Stomach (tissue), 9 donors: ENCODE results near the gene EXOC1. TPM values are rescaled to one million over a fixed set of nuclear protein-coding genes. Genes with fewer than 3 reads are reported as not detected.

ENCODE experiments used
- DNase-seq, 2 donors: peaks; one replicate each; pipeline versions ENCODE4 v3.0.0 to v3.0.0-alpha.2; 2013 to 2019
- H3K27ac ChIP-seq, 5 donors: fragments of 200-600 bp in 4 of 5; sonication (generic) in 4 of 5; one replicate each; pipeline ENCODE4 v1.5.1; 2013 to 2019; ENCODE audit warnings: mild to moderate bottlenecking in 1 of 5, moderate library complexity in 1 of 5
- H3K27me3 ChIP-seq, 3 donors: fragments of 200-600 bp; sonication (generic); one replicate each; pipeline ENCODE4 v1.5.1; 2017 to 2019; ENCODE audit warnings: mixed run types in 1 of 3
- H3K36me3 ChIP-seq, 4 donors: fragments of 200-600 bp; sonication (generic); 1 replicate in 3 of 4; 2 replicates in 1 of 4; pipeline ENCODE4 v1.5.1; 2016 to 2019
- H3K4me1 ChIP-seq, 4 donors: fragments of 200-600 bp; sonication (generic); one replicate each; pipeline ENCODE4 v1.5.1; 2016 to 2019
- H3K4me3 ChIP-seq, 4 donors: fragments of 200-600 bp; sonication (generic) in 3 of 4; one replicate each; pipeline ENCODE4 v1.5.1; 2016 to 2019; ENCODE audit warnings: mild to moderate bottlenecking in 1 of 4
- H3K9me3 ChIP-seq, 4 donors: fragments of 200-600 bp; sonication (generic); one replicate each; pipeline ENCODE4 v1.5.1; 2016 to 2019
- EP300 ChIP-seq: sonication (generic); formaldehyde crosslinking; IDR thresholded peaks from one replicate; pipeline ENCODE4 v1.6.1; 2017; ENCODE audit warnings: antibody characterized with exemption
- POLR2A ChIP-seq, 4 donors: fragments of 450-650 bp; IDR thresholded peaks; one replicate each; pipeline ENCODE4 v1.6.1; 2016; ENCODE audit warnings: antibody characterized with exemption in 4 of 4, control low read depth in 2 of 4, mild to moderate bottlenecking in 1 of 4, moderate library complexity in 1 of 4
- POLR2AphosphoS5 ChIP-seq, 3 donors: sonication (generic); formaldehyde crosslinking; IDR thresholded peaks; one replicate each; pipeline ENCODE4 v1.6.1; 2016; ENCODE audit warnings: antibody characterized with exemption in 3 of 3
- WGBS, 5 donors: extraction: QIAGEN DNeasy Blood & Tissue Kit in 3 of 5; methylation state at CpG; one replicate each; pipeline versions ENCODE4 v1.1.5 to v1.1.7; 2013 to 2018; 5-methylcytosine and 5-hydroxymethylcytosine counted together
- intact Hi-C: fragments of 100-400 bp; cut with DNase I; formaldehyde crosslinking; loops from one replicate; pipeline ENCODE4 v1.15.1; 2023; ENCODE audit warnings: low total_unique reads
- polyA plus RNA-seq, 3 donors: library from polyadenylated mRNA; stranded (reverse); fragments of 200-250 nt; gene quantifications; one replicate each; pipeline ENCODE4 v1.2.3, GENCODE V29; 2013
- total RNA-seq, 5 donors: library from RNA; depleted of rRNA; stranded (reverse); fragments of >200 nt; gene quantifications; one replicate each; pipeline versions ENCODE4 v1.1.0 to v1.2.3, GENCODE V29; 2014 to 2016
- TF ChIP-seq, protein P1 (sequence below), 7 experiments: fragments of 450-650 bp in 4 of 7; fragments of 200-600 bp in 3 of 7; sonication (generic) in 3 of 7; IDR thresholded peaks; one replicate each; pipeline ENCODE4 v1.5.1; 2016 to 2019; ENCODE audit warnings: antibody characterized with exemption in 7 of 7, control low read depth in 2 of 7, mild to moderate bottlenecking in 1 of 7
- donor health status: healthy with polysubstance abuse.
- donor health status: Bipolar disorder and iron deficiency.
- donor health status: healthy.

The EXOC1 gene
- total and polyA plus RNA-seq, 8 donors = 10.1 to 174 (median 26.2) TPM

DNA sequence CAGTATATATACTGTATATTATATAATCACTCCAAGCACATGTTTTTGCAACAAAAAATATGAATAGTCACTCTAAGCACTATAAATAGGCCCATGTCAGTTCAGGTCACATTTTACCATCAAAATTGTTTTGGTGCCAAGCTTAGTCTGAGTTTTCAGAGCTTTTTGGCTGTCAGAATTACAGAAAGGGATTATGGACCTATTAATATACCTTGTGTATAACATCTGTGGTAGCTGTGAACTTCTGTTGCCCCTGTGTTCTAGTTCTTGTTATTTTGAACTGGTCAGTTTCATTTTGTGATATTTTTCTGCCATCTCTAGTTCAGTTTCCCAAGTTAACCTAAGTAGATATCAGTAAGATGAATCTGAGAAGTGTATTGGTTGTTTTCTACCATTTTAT lies 22.9 kb downstream of the EXOC1 start:
- TF ChIP-seq POLR2AphosphoS5 (IDR thresholded peaks at IDR 0.05) (peak in 1 of 3 donors; percentile 42), POLR2A (IDR thresholded peaks at IDR 0.05) (no peak)
- TF ChIP-seq, protein P1, sequence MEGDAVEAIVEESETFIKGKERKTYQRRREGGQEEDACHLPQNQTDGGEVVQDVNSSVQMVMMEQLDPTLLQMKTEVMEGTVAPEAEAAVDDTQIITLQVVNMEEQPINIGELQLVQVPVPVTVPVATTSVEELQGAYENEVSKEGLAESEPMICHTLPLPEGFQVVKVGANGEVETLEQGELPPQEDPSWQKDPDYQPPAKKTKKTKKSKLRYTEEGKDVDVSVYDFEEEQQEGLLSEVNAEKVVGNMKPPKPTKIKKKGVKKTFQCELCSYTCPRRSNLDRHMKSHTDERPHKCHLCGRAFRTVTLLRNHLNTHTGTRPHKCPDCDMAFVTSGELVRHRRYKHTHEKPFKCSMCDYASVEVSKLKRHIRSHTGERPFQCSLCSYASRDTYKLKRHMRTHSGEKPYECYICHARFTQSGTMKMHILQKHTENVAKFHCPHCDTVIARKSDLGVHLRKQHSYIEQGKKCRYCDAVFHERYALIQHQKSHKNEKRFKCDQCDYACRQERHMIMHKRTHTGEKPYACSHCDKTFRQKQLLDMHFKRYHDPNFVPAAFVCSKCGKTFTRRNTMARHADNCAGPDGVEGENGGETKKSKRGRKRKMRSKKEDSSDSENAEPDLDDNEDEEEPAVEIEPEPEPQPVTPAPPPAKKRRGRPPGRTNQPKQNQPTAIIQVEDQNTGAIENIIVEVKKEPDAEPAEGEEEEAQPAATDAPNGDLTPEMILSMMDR (IDR thresholded peaks at IDR 0.05) = no peak
- DNase-seq = no peak
- no peaks in the 10 kb centered on the region for H3K27me3 ChIP-seq
- no peaks in the 10 kb centered on the region for H3K9me3 ChIP-seq
- H3K36me3 ChIP-seq = peaks cover 20 to 73% (median 65%) of the 10 kb centered on the region in 4 donors
- intact Hi-C loops = no loop called here
- H3K4me3 ChIP-seq = no peak overlapping the region
- H3K4me1 ChIP-seq = no peaks in the 10 kb centered on the region
- H3K27ac ChIP-seq = no peak overlapping the region

DNA sequence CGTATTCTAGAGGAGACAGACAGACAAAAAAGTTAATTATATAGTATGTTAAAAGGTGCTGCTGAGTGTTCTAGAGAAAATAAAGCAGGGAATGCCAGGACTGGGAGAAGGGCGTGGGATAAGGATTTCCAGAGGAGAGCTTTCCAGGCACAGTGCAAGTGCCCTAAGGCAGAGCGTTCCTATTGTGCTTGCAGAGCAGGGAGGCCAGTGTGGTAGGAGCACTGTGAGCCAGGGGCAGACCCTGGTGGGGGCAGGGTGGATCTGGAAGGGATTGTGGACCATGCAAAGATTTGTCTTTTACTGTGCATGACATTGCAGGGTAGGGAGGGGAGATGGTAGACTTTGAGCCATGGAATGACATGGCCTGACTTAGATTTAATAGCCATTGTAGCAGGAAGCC lies 25.8 kb downstream of the EXOC1 start:
- intact Hi-C loops = no loop called here
- no peak for DNase-seq
- no peak for TF ChIP-seq EP300
- no peak for TF ChIP-seq POLR2A (IDR thresholded peaks at IDR 0.05)
- no peak for TF ChIP-seq POLR2AphosphoS5 (IDR thresholded peaks at IDR 0.05)
- TF ChIP-seq, protein P1 (IDR thresholded peaks at IDR 0.05) = no peak
- H3K27ac ChIP-seq = no peak overlapping the region
- no peaks in the 10 kb centered on the region for H3K27me3 ChIP-seq
- no peak overlapping the region for H3K4me3 ChIP-seq
- WGBS, 5 donors = 95 to 97% (median 96%) methylated on average over 3 of the region's 3 CpGs
- H3K4me1 ChIP-seq = no peaks in the 10 kb centered on the region
- H3K36me3 ChIP-seq = peaks cover 23 to 75% (median 65%) of the 10 kb centered on the region in 4 donors
- H3K9me3 ChIP-seq = no peaks in the 10 kb centered on the region

DNA sequence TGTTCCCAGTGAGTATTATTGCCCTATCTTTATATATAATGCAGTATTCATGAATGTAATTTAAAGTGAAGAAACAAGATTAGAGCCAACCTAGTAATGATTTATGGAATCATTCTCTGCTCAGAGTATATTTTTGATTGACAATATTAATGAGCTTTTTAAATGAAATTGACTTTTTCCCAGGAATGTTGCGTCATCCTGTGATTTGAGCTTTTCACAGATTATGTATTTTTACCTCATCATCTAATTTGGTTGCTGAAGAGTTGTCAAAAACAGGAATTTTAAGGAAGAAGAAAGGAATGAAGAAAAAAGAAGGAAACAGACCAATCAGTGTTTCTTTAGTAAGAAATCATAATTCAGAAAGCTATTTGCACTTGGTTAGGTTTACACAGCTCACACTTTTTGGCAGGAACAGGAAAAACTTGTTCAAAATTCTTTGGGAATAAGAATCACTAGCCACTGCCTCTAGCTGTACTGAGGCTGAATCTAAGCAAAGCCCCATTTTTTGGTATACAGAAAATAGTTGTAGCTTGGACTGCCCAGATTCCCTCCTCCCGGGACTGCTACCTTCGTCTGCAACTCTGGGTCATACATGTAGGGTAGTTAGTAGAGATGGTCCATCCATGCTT lies 27.3 kb downstream of the EXOC1 start:
- intact Hi-C loops = no loop called here
- no peaks in the 10 kb centered on the region for H3K4me1 ChIP-seq
- no peak overlapping the region for H3K27ac ChIP-seq
- H3K4me3 ChIP-seq = no peak overlapping the region
- H3K9me3 ChIP-seq = no peaks in the 10 kb centered on the region
- no peak for DNase-seq
- no peaks in the 10 kb centered on the region for H3K27me3 ChIP-seq
- WGBS, 5 donors = 96 to 99% (median 98%) methylated on average over 3 of the region's 3 CpGs
- H3K36me3 ChIP-seq = peaks cover 23 to 74% (median 62%) of the 10 kb centered on the region in 4 donors
- TF ChIP-seq, protein P1 (IDR thresholded peaks at IDR 0.05) = no peak
- TF ChIP-seq EP300 (no peak), POLR2AphosphoS5 (IDR thresholded peaks at IDR 0.05) (no peak), POLR2A (IDR thresholded peaks at IDR 0.05) (no peak)

DNA sequence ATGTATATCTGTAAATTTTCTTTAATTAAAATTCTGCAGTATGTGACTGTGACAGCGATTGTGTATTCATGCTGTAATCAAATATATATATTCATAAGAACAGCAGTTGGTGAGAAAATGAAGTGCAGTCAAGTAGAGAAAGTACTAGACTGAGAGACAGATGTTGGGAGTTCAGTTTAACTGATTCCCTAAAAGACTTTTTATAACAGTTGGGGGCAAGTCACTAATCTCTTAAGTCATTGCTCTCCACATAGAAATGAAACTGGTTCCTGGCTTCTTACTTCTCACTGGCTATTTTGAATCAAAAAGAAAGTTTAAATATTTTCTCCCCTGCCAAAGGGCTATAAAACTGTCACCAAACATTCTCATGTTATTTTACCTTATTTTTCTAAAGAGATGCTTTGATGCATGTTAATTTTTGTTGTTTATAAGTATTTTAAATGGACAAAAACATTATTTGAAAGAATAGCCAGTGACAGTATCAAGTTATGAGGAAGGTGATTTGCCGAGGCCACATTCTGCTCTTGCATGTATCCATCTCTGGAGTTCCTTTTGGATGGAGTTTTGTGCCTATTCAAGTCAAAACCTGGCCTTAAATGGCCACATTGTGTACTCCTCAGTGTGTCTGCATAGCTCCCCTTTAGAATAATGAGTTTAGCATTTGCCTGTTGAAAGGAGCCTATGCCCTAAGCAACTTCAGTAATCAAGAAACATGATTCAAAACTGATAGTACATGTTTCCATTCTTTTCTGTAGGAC lies 30.8 kb downstream of the EXOC1 start:
- Histone ChIP-seq H3K36me3 (peaks cover 9 to 71% (median 56%) of the 10 kb centered on the region in 4 donors), H3K9me3 (no peaks in the 10 kb centered on the region), H3K4me3 (no peak overlapping the region), H3K4me1 (no peaks in the 10 kb centered on the region), H3K27ac (no peak overlapping the region), H3K27me3 (no peaks in the 10 kb centered on the region)
- intact Hi-C loops = no loop called here
- WGBS, 5 donors = 82 to 93% (median 88%) methylated on average over 2 of the region's 2 CpGs
- no peak for DNase-seq
- TF ChIP-seq, protein P1 (IDR thresholded peaks at IDR 0.05) = no peak
- TF ChIP-seq EP300 = no peak
- TF ChIP-seq POLR2AphosphoS5 (IDR thresholded peaks at IDR 0.05) = no peak
- TF ChIP-seq POLR2A (IDR thresholded peaks at IDR 0.05) = no peak
